BE2C (cell line): ENCODE data around the gene ELMO1.

ENCODE experiments used
- DNase-seq: peaks from one replicate; pipeline ENCODE4 v3.0.0-alpha.2; 2020
- H3K27me3 ChIP-seq: fragments of 250-450 bp; sonication (Bioruptor Pico); 2 replicates; pipeline ENCODE4 v1.5.1; 2020; ENCODE audit warnings: mild to moderate bottlenecking
- H3K36me3 ChIP-seq: fragments of 250-450 bp; sonication (Bioruptor Pico); 2 replicates; pipeline ENCODE4 v1.5.1; 2020; ENCODE audit warnings: mild to moderate bottlenecking
- H3K4me1 ChIP-seq: fragments of 250-450 bp; sonication (Bioruptor Pico); 2 replicates; pipeline ENCODE4 v1.5.1; 2020
- H3K4me3 ChIP-seq: 2 replicates; pipeline ENCODE4 v1.5.1; 2011; ENCODE audit warnings: low read depth, low read length
- H3K9me3 ChIP-seq: fragments of 250-450 bp; sonication (Bioruptor Pico); 2 replicates; pipeline ENCODE4 v1.5.1; 2020
- CTCF ChIP-seq: IDR thresholded peaks from 2 replicates; pipeline ENCODE4 v1.5.1; 2012; ENCODE audit warnings: mild to moderate bottlenecking, low read depth, low read length

ELMO1 gene

GRCh38 chr7:36844374-36844773 is 604.3 kb downstream of the ELMO1 start:
- DNase-seq = no peak
- no peaks in the 10 kb centered on the region for H3K9me3 ChIP-seq
- no peaks in the 10 kb centered on the region for H3K4me1 ChIP-seq
- H3K4me3 ChIP-seq = no peak overlapping the region
- TF ChIP-seq CTCF = no peak
- no peaks in the 10 kb centered on the region for H3K27me3 ChIP-seq
- no peaks in the 10 kb centered on the region for H3K36me3 ChIP-seq

- H3K27me3 ChIP-seq = no peaks in the 10 kb centered on the region
- no peaks in the 10 kb centered on the region for H3K9me3 ChIP-seq
- no peaks in the 10 kb centered on the region for H3K36me3 ChIP-seq
- H3K4me3 ChIP-seq = no peak overlapping the region
- no peaks in the 10 kb centered on the region for H3K4me1 ChIP-seq
- no peak for TF ChIP-seq CTCF
- no peak for DNase-seq
These were observed 607.8 kb downstream of the ELMO1 start for GRCh38 chr7:36840904-36841303.

- H3K27me3 ChIP-seq = no peaks in the 10 kb centered on the region
- no peak for DNase-seq
- no peaks in the 10 kb centered on the region for H3K9me3 ChIP-seq
- no peak for TF ChIP-seq CTCF
- no peaks in the 10 kb centered on the region for H3K36me3 ChIP-seq
- H3K4me1 ChIP-seq = no peaks in the 10 kb centered on the region
- H3K4me3 ChIP-seq = no peak overlapping the region
These were observed 609.9 kb downstream of the ELMO1 start for GRCh38 chr7:36838616-36839225.

- Histone ChIP-seq H3K36me3 (no peaks in the 10 kb centered on the region), H3K9me3 (no peaks in the 10 kb centered on the region), H3K4me3 (no peak overlapping the region), H3K27me3 (no peaks in the 10 kb centered on the region), H3K4me1 (no peaks in the 10 kb centered on the region)
- TF ChIP-seq CTCF = no peak
- no peak for DNase-seq
These were observed 617.6 kb downstream of the ELMO1 start for GRCh38 chr7:36831049-36831448.

- DNase-seq = no peak
- Histone ChIP-seq H3K4me1 (no peaks in the 10 kb centered on the region), H3K4me3 (no peak overlapping the region), H3K9me3 (no peaks in the 10 kb centered on the region), H3K27me3 (no peaks in the 10 kb centered on the region), H3K36me3 (no peaks in the 10 kb centered on the region)
- TF ChIP-seq CTCF = no peak
These were observed 620.6 kb downstream of the ELMO1 start for GRCh38 chr7:36827726-36828703.

- Histone ChIP-seq H3K4me3 (no peak overlapping the region), H3K36me3 (no peaks in the 10 kb centered on the region), H3K9me3 (no peaks in the 10 kb centered on the region), H3K4me1 (no peaks in the 10 kb centered on the region), H3K27me3 (no peaks in the 10 kb centered on the region)
- no peak for DNase-seq
- TF ChIP-seq CTCF = no peak
These were observed 623.2 kb downstream of the ELMO1 start for GRCh38 chr7:36825501-36825900.
